ENCODE results near the gene S100PBP.

S100PBP gene

GRCh38 chr1:32867671-32868070, 50.2 kb downstream of the S100PBP start:
- FAIRE-seq (no peak), DNase-seq (ENCODE audit: insufficient read length, low spot score) (no peak)
- TF ChIP-seq CTCF (IDR thresholded peaks at IDR 0.05; ENCODE audit: insufficient read depth, missing control alignments): no peak

DNA sequence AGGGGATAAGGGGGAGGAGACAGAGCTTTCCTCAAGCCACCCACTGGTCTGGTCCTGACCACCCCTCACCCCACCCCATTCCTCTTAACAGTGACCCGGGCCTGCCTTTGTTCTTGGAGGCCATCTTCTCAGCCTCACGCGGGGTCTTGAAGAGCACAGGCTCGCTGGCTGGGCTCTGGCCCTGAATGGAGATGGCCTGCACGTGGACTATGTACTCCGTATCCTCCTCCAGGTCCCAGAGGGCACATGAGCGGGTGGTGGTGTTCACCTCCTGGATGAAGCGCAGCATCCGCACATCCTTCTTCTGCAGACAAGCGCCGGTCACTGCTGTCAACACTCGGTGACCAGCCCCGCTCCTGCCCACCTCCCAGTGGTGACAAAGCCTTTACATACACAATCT, 50.6 kb downstream of the S100PBP start:
- FAIRE-seq (no peak), DNase-seq (ENCODE audit: insufficient read length, low spot score) (no peak)

DNA sequence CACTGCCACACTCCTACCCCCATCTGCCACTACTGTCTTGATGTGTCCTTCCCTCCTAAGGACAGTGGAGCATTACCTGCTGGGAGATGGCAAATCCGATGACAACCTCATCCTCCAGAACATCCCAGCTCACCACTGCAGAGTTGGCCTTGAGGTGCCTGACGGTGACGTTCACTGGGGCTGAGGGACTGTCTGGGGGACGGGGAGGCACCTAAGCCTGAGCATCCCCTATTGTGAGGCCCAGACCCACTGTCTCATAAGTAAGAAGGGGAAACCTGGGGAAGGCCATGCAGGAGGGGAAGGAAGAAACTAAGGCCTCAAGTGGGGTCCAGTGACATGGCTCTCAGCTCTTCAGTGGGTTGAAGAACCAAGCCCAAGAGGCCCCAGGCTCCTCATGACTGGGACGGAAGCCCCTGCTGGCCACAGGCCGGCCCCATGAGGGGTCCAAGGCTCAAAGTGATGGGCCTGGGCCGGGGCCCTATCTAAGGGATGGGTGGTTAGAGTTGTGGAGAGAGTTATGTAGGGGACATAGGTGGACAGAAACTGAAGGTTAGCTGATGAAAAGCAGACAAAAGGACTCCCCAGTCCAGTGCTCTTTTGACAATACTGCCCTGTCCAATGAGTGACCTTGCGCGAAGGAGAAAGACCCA, 51.5 kb downstream of the S100PBP start:
- no peak for TF ChIP-seq CTCF (IDR thresholded peaks at IDR 0.05; ENCODE audit: insufficient read depth, missing control alignments)
- no peak for DNase-seq (ENCODE audit: insufficient read length, low spot score)
- no peak for FAIRE-seq

More for the DNA sequence above, 50.6 kb downstream of the S100PBP start:
- no peak for TF ChIP-seq CTCF (IDR thresholded peaks at IDR 0.05; ENCODE audit: insufficient read depth, missing control alignments)

- DNase-seq (ENCODE audit: insufficient read length, low spot score): no peak
- no peak for FAIRE-seq
- TF ChIP-seq CTCF (IDR thresholded peaks at IDR 0.05; ENCODE audit: insufficient read depth, missing control alignments): no peak
Measured at GRCh38 chr1:32869923-32870614, 52.6 kb downstream of the S100PBP start.

DNA sequence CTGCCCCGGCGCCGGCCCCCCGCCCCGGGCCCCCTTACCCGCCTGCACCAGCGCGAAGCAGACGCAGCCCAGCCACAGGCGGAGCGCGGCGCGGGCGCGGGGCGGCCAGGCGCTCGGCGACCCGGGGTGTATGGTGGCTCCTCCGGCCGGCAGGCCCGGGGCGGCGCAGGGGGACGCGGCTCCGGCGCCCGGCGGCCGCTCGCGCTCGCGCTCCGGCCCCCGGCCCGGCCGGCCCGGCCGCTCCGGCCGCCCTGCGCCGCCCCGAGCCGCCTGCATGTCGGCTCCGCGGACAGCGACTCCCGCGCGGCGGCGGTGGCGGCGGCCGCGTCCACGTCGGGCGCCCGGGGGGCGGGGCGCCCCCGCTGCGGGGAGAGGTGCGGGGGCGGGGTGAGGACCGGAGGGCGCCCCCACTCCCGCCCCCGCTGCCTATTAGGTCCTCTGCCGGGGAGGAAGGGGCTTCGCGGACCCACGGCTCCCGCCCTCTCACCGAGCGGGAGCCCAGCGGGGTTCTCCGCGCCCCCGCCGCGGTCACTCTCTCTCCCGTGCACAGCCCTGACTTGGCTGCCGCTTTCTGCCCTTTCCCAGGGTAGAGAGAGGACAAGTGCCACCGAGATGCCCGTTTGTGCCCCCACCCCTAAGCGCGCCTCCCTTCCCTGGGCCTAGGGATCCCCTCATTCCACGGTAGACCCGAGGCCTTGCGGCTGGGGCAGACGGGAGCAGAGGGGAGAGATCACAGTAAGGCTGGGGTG, 53.3 kb downstream of the S100PBP start, which contains the start of gene FNDC5:
Gene FNDC5, minus strand, starts transcription at position 298 of the 749 bp plus-strand sequence.
- FAIRE-seq (no peak), DNase-seq (ENCODE audit: insufficient read length, low spot score) (no peak)
- TF ChIP-seq CTCF (IDR thresholded peaks at IDR 0.05; ENCODE audit: insufficient read depth, missing control alignments): no peak

- FAIRE-seq (no peak), DNase-seq (ENCODE audit: insufficient read length, low spot score) (no peak)
- TF ChIP-seq CTCF (IDR thresholded peaks at IDR 0.05; ENCODE audit: insufficient read depth, missing control alignments): no peak
Measured at GRCh38 chr1:32871364-32872191, 54.1 kb downstream of the S100PBP start.
